GM12878 (cell line): ENCODE data around the gene LARP1B. TPM values are rescaled to one million over a fixed set of nuclear protein-coding genes. Genes with fewer than 3 reads are reported as not detected.

Source experiments
- ATAC-seq: fragments of 200-7000 bp; cut with Tn5 transposase; 3 replicates; pipeline ENCODE4 v1.9.1; 2020; ENCODE audit warnings: mild to moderate bottlenecking, moderate library complexity
- BruUV-seq: library from RNA; stranded (reverse); fragments of 400-500 nt; replicated peaks from 2 replicates; lab custom pipeline; 2021; lab: Mats Ljungman, UMichigan
- CTCF ChIA-PET: fragments of 300-600 bp; sonication (Branson Sonifier 250); formaldehyde crosslinking; extraction: SDS; loops from one replicate; lab custom pipeline; 2021; ENCODE audit warnings: inconsistent platforms; lab: Yijun Ruan, JAX
- POLR2A ChIA-PET: fragments of 350-600 bp; formaldehyde crosslinking; extraction: SDS; loops from one replicate; lab custom pipeline; 2021; ENCODE audit warnings: inconsistent platforms; lab: Charles Lee
- RAD21 ChIA-PET: fragments of 300-600 bp; sonication (Branson Sonifier 250); formaldehyde crosslinking; loops from one replicate; lab custom pipeline; 2023; ENCODE audit warnings: antibody characterized with exemption; ENCODE audit not compliant: unreplicated experiment; lab: Charles Lee
- SMC1A ChIA-PET: fragments of 300-600 bp; sonication (Branson Sonifier 250); formaldehyde crosslinking; loops from one replicate; lab custom pipeline; 2023; ENCODE audit not compliant: unreplicated experiment, uncharacterized antibody; lab: Charles Lee
- DNase-seq: peaks from one replicate; pipeline ENCODE4 v3.0.0-alpha.2; 2011; ENCODE audit warnings: low read depth, low spot score
- FAIRE-seq: peaks from 3 replicates; lab custom pipeline; 2011; peaks lifted over from hg19 to GRCh38; lab: Jason Lieb, UNC
- H2AFZ ChIP-seq: 2 replicates; pipeline ENCODE4 v1.6.0; 2011; ENCODE audit warnings: low read depth, low read length, control low read depth; ENCODE audit not compliant: control insufficient read depth
- H3K27ac ChIP-seq: 2 replicates; pipeline ENCODE4 v1.5.1; 2011; ENCODE audit warnings: control low read depth; ENCODE audit not compliant: control insufficient read depth, insufficient read depth
- H3K27me3 ChIP-seq, 2 experiments: replicated peaks in 1 of 2; 2 replicates each; pipeline versions ENCODE4 v1.6.0 to v1.6.1; 2011; ENCODE audit warnings: low read length in 1 of 2; ENCODE audit not compliant: control insufficient read depth in 2 of 2, insufficient read depth in 2 of 2
- H3K36me3 ChIP-seq, 2 experiments: 2 replicates each; pipeline ENCODE4 v1.5.1; 2011; ENCODE audit warnings: low read length in 1 of 2; ENCODE audit not compliant: control insufficient read depth in 2 of 2, insufficient read depth in 2 of 2
- H3K4me1 ChIP-seq: 2 replicates; pipeline ENCODE4 v1.6.1; 2011; ENCODE audit warnings: mild to moderate bottlenecking, low read length, moderate library complexity, mixed read lengths; ENCODE audit not compliant: control insufficient read depth, insufficient read depth
- H3K4me2 ChIP-seq: 2 replicates; pipeline ENCODE4 v1.6.0; 2011; ENCODE audit warnings: control low read depth; ENCODE audit not compliant: control insufficient read depth, insufficient read depth
- H3K4me3 ChIP-seq: fragments of 200-600 bp; sonication (generic); 2 replicates; pipeline ENCODE4 v1.5.1; 2016
- H3K79me2 ChIP-seq: 2 replicates; pipeline ENCODE4 v1.6.0; 2011; ENCODE audit warnings: low read length; ENCODE audit not compliant: control insufficient read depth, insufficient read depth
- H3K9ac ChIP-seq: 2 replicates; pipeline ENCODE4 v1.8.0; 2011; ENCODE audit warnings: low read length, control low read depth, mixed read lengths; ENCODE audit not compliant: control insufficient read depth, insufficient read depth
- H3K9me3 ChIP-seq: replicated peaks from 3 replicates; pipeline ENCODE4 v1.5.1; 2011; ENCODE audit warnings: mild to moderate bottlenecking, low read length; ENCODE audit not compliant: control insufficient read depth, insufficient read depth
- H4K20me1 ChIP-seq: 2 replicates; pipeline ENCODE4 v1.6.0; 2011; ENCODE audit not compliant: control insufficient read depth, insufficient read depth
- BHLHE40 ChIP-seq, 2 experiments: fragments of 450-650 bp in 1 of 2; IDR thresholded peaks; 2 replicates each; pipeline ENCODE4 v1.6.1; 2011 to 2017; ENCODE audit warnings: low read depth in 2 of 2, borderline replicate concordance in 1 of 2, improper control_type of control experiment in 1 of 2, low read length in 1 of 2, mild to moderate bottlenecking in 1 of 2
- CREM ChIP-seq: IDR thresholded peaks from 2 replicates; pipeline ENCODE4 v1.6.1; 2014; ENCODE audit warnings: antibody characterized with exemption, low read depth
- E2F4 ChIP-seq: IDR thresholded peaks from 2 replicates; pipeline ENCODE4 v1.6.1; 2012; ENCODE audit warnings: low read depth, low read length, improper control_type of control experiment
- GABPA ChIP-seq: IDR thresholded peaks from 2 replicates; pipeline ENCODE4 v1.6.1; 2014; ENCODE audit warnings: antibody characterized with exemption, low read depth, mild to moderate bottlenecking, inconsistent platforms
- HDAC2 ChIP-seq: fragments of 200-600 bp; sonication (generic); IDR thresholded peaks from 2 replicates; pipeline ENCODE4 v1.6.1; 2017
- HSF1 ChIP-seq: fragments of 150-350 bp; IDR thresholded peaks from 2 replicates; pipeline ENCODE4 v1.6.1; 2014; ENCODE audit warnings: mild to moderate bottlenecking, low read depth, low read length
- JUND ChIP-seq: IDR thresholded peaks from 2 replicates; pipeline ENCODE4 v1.6.1; 2012; ENCODE audit warnings: low read depth, mild to moderate bottlenecking, low read length, improper control_type of control experiment, moderate library complexity
- NR2C1 ChIP-seq: fragments of 450-650 bp; IDR thresholded peaks from 2 replicates; pipeline ENCODE4 v1.6.1; 2017; ENCODE audit warnings: antibody characterized with exemption, mild to moderate bottlenecking, moderate library complexity
- NR2F1 ChIP-seq: fragments of 450-650 bp; conservative IDR thresholded peaks from 2 replicates; pipeline ENCODE4 v1.6.1; 2017; ENCODE audit warnings: mild to moderate bottlenecking
- POLR2AphosphoS2 ChIP-seq: IDR thresholded peaks from 2 replicates; pipeline ENCODE4 v1.6.1; 2011; ENCODE audit warnings: low read depth, mild to moderate bottlenecking, low read length, improper control_type of control experiment, moderate library complexity
- POU2F2 ChIP-seq: IDR thresholded peaks from 3 replicates; pipeline ENCODE4 v1.6.1; 2011; ENCODE audit warnings: low read depth, mild to moderate bottlenecking, low read length, borderline replicate concordance
- RAD21 ChIP-seq: IDR thresholded peaks from 2 replicates; pipeline ENCODE4 v1.6.1; 2011; ENCODE audit warnings: mild to moderate bottlenecking, low read depth, low read length, moderate library complexity; ENCODE audit not compliant: insufficient read depth
- RBBP5 ChIP-seq: fragments of 200-600 bp; sonication (generic); conservative IDR thresholded peaks from 2 replicates; pipeline ENCODE4 v1.6.1; 2016
- SP1 ChIP-seq: IDR thresholded peaks from one replicate; pipeline ENCODE4 v1.6.1; 2011; ENCODE audit warnings: low read depth, low read length
- SPI1 ChIP-seq: IDR thresholded peaks from 2 replicates; pipeline ENCODE4 v1.6.1; 2011; ENCODE audit warnings: low read depth, mild to moderate bottlenecking, low read length, moderate library complexity, borderline replicate concordance; ENCODE audit not compliant: insufficient read depth
- STAT3 ChIP-seq: IDR thresholded peaks from 2 replicates; pipeline ENCODE4 v1.6.1; 2011; ENCODE audit warnings: low read depth, low read length, improper control_type of control experiment
- TCF3 ChIP-seq: IDR thresholded peaks from 2 replicates; pipeline ENCODE4 v1.6.1; 2012; ENCODE audit warnings: low read depth, mild to moderate bottlenecking, low read length, borderline replicate concordance; ENCODE audit not compliant: insufficient read depth
- ZZZ3 ChIP-seq: IDR thresholded peaks from 2 replicates; pipeline ENCODE4 v1.6.1; 2011; ENCODE audit warnings: low read depth; ENCODE audit not compliant: control insufficient read depth, insufficient read length
- WGBS: methylation state at CpG from one replicate; pipeline ENCODE4 v1.1.6; 2016; ENCODE audit warnings: low lambda C conversion rate; ENCODE audit not compliant: insufficient replicate concordance, insufficient coverage; ENCODE audit errors: missing lambda C conversion rate; 5-methylcytosine and 5-hydroxymethylcytosine counted together
- in situ Hi-C: fragments of 300-500 bp; cut with MboI; formaldehyde crosslinking; loops from 9 replicates; pipeline ENCODE4 v1.14.3; 2018; ENCODE audit warnings: mixed read lengths
- intact Hi-C: fragments of 100-400 bp; cut with micrococcal nuclease; formaldehyde crosslinking; loops from one replicate; pipeline ENCODE4 v1.14.2; 2022; ENCODE audit not compliant: unreplicated experiment
- polyA plus RNA-seq, 11 experiments: library from polyadenylated mRNA; depleted of rRNA in 4 of 11; unstranded in 6 of 11; stranded (reverse) in 5 of 11; fragments of >200 nt; fragmentation: Nextera tagmentation in 4 of 11; fragmentation: Illumina TruSeq in 1 of 11; extraction: Ambion mirVana in 4 of 11; extraction: Trizol in 1 of 11; gene quantifications; 1 replicate in 1 of 11; 2 replicates in 10 of 11; pipeline versions ENCODE4 v1.2.1 to v1.2.3, GENCODE V29; 2011 to 2016; ENCODE audit warnings: inconsistent platforms in 2 of 11, missing spikeins in 2 of 11, low read depth in 1 of 11
- total RNA-seq, 4 experiments: library from RNA; depleted of rRNA in 3 of 4; stranded (reverse); fragments of >200 nt in 3 of 4; fragmentation: Illumina TruSeq in 1 of 4; extraction: Trizol in 1 of 4; gene quantifications; 2 replicates each; pipeline versions ENCODE4 v1.2.1 to v1.2.3, GENCODE V29; 2013 to 2021
- TF ChIP-seq, protein P1 (sequence below): IDR thresholded peaks from 2 replicates; pipeline ENCODE4 v1.6.1; 2011; ENCODE audit warnings: low read depth, low read length, improper control_type of control experiment, borderline replicate concordance
- TF ChIP-seq, protein P2 (sequence below): fragments of 450-650 bp; formaldehyde crosslinking; IDR thresholded peaks from 2 replicates; pipeline ENCODE4 v1.5.0; 2022; ENCODE audit warnings: mild to moderate bottlenecking, missing genetic modification characterization

Gene LARP1B
- total and polyA plus RNA-seq, 10 of the 15 experiments (the other 5 are each of a cell fraction or from before 2014, with no cell fraction given): 9.2 to 30.9 (median 14.7) TPM

DNA sequence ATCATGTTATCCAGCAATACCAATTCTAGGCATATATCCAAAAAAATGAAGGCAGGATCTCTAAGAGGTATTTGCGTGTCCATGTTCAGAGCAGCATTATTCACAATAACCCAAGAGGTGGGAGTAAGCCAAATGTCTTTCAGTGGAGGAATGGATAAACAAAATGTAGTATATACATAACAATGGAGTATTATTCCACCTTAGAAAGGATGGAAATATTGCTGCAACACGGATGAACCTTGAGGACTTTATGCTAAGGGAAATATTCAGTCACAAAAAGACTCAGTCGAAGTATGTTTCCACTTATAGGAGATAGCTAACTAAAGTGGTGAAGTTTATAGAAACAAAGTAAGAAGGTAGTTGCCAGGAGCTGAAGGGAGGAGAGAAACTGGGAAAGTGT, 74.3 kb downstream of the LARP1B start:
- SMC1A ChIA-PET: interaction anchor here (1.2 to 1.3 kb wide), 2 partner anchors 10 to 24 kb away, joined by 3 to 4 read pairs; no protein-coding TSS in a partner anchor
- BruUV-seq: no TSS peak
- H3K36me3 ChIP-seq: no peaks in the 10 kb centered on the region
- H3K4me2 ChIP-seq: no peak overlapping the region
- H4K20me1 ChIP-seq: no peaks in the 10 kb centered on the region
- RAD21 ChIA-PET: no interaction called here
- TF ChIP-seq ZZZ3 (no peak), SPI1 (no peak), HSF1 (no peak), RBBP5 (no peak), CREM (no peak), POLR2AphosphoS2 (no peak), POU2F2 (no peak), BHLHE40 (IDR thresholded peaks at IDR 0.05; ENCODE audit: borderline replicate concordance in 1 of 2, low read depth in 2 of 2, low read length in 1 of 2) (no peak), RAD21 (no peak), GABPA (no peak), STAT3 (no peak), E2F4 (no peak), JUND (no peak), NR2C1 (no peak), TCF3 (no peak), HDAC2 (no peak), NR2F1 (no peak), SP1 (no peak)
- TF ChIP-seq, protein P1, sequence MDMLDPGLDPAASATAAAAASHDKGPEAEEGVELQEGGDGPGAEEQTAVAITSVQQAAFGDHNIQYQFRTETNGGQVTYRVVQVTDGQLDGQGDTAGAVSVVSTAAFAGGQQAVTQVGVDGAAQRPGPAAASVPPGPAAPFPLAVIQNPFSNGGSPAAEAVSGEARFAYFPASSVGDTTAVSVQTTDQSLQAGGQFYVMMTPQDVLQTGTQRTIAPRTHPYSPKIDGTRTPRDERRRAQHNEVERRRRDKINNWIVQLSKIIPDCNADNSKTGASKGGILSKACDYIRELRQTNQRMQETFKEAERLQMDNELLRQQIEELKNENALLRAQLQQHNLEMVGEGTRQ: no peak
- TF ChIP-seq, protein P2, sequence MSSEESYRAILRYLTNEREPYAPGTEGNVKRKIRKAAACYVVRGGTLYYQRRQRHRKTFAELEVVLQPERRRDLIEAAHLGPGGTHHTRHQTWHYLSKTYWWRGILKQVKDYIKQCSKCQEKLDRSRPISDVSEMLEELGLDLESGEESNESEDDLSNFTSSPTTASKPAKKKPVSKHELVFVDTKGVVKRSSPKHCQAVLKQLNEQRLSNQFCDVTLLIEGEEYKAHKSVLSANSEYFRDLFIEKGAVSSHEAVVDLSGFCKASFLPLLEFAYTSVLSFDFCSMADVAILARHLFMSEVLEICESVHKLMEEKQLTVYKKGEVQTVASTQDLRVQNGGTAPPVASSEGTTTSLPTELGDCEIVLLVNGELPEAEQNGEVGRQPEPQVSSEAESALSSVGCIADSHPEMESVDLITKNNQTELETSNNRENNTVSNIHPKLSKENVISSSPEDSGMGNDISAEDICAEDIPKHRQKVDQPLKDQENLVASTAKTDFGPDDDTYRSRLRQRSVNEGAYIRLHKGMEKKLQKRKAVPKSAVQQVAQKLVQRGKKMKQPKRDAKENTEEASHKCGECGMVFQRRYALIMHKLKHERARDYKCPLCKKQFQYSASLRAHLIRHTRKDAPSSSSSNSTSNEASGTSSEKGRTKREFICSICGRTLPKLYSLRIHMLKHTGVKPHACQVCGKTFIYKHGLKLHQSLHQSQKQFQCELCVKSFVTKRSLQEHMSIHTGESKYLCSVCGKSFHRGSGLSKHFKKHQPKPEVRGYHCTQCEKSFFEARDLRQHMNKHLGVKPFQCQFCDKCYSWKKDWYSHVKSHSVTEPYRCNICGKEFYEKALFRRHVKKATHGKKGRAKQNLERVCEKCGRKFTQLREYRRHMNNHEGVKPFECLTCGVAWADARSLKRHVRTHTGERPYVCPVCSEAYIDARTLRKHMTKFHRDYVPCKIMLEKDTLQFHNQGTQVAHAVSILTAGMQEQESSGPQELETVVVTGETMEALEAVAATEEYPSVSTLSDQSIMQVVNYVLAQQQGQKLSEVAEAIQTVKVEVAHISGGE: no peak
- H3K4me3 ChIP-seq: no peak overlapping the region
- WGBS: 95% methylated on average over 3 of the region's 3 CpGs
- no peak overlapping the region for H2AFZ ChIP-seq
- intact Hi-C loops (no loop called here), in situ Hi-C loops (no loop called here)
- POLR2A ChIA-PET: interaction anchor here (1.2 kb wide), 1 partner anchor 25 kb away, joined by 3 read pairs; no protein-coding TSS in a partner anchor
- no peak for ATAC-seq
- FAIRE-seq: no peak
- H3K79me2 ChIP-seq: no peaks in the 10 kb centered on the region
- H3K27me3 ChIP-seq: no peaks in the 10 kb centered on the region
- no peaks in the 10 kb centered on the region for H3K9me3 ChIP-seq
- CTCF ChIA-PET: no interaction called here
- DNase-seq: no peak
- no peak overlapping the region for H3K27ac ChIP-seq
- H3K9ac ChIP-seq: no peak overlapping the region
- no peaks in the 10 kb centered on the region for H3K4me1 ChIP-seq
